Vagina (tissue), 2 donors: Measurements from ENCODE around the gene STK39. TPM values are rescaled to one million over a fixed set of nuclear protein-coding genes. Genes with fewer than 3 reads are reported as not detected.

ENCODE experiments used
- DNase-seq, 2 donors: peaks; one replicate each; pipeline ENCODE4 v3.0.0-alpha.2; 2017; ENCODE audit errors: extremely low spot score in 2 of 2
- H3K27ac ChIP-seq: fragments of 200-600 bp; sonication (generic); one replicate; pipeline ENCODE4 v1.5.1; 2019
- H3K27me3 ChIP-seq: fragments of 200-600 bp; sonication (generic); one replicate; pipeline ENCODE4 v1.5.1; 2019
- H3K36me3 ChIP-seq, 2 donors: fragments of 200-600 bp; sonication (generic); one replicate each; pipeline ENCODE4 v1.5.1; 2017 to 2019
- H3K4me1 ChIP-seq: fragments of 200-600 bp; sonication (generic); one replicate; pipeline ENCODE4 v1.5.1; 2019
- H3K4me3 ChIP-seq, 2 donors: fragments of 200-600 bp; sonication (generic); 1 replicate in 1 of 2; 2 replicates in 1 of 2; pipeline ENCODE4 v1.5.1; 2016 to 2019
- H3K9me3 ChIP-seq: fragments of 200-600 bp; sonication (generic); one replicate; pipeline ENCODE4 v1.5.1; 2019
- POLR2A ChIP-seq, 2 donors: fragments of 450-650 bp; IDR thresholded peaks; one replicate each; pipeline ENCODE4 v1.6.1; 2017; ENCODE audit warnings: antibody characterized with exemption in 2 of 2, mild to moderate bottlenecking in 2 of 2, moderate library complexity in 2 of 2
- POLR2AphosphoS5 ChIP-seq, 2 donors: sonication (generic); formaldehyde crosslinking; IDR thresholded peaks; one replicate each; pipeline ENCODE4 v1.9.0; 2017; ENCODE audit warnings: antibody characterized with exemption in 2 of 2, mild to moderate bottlenecking in 2 of 2, low read depth in 1 of 2; ENCODE audit not compliant: insufficient read depth in 1 of 2
- intact Hi-C: fragments of 100-400 bp; cut with DNase I; formaldehyde crosslinking; loops from one replicate; pipeline ENCODE4 v1.15.1; 2023
- total RNA-seq: library from RNA; depleted of rRNA; stranded (reverse); fragments of >200 nt; gene quantifications from one replicate; pipeline ENCODE4 v1.2.3, GENCODE V29; 2016
- TF ChIP-seq, protein P1 (sequence below), 3 experiments: fragments of 450-650 bp in 2 of 3; fragments of 200-600 bp in 1 of 3; sonication (generic) in 1 of 3; IDR thresholded peaks; one replicate each; pipeline ENCODE4 v1.5.1; 2017 to 2019; ENCODE audit warnings: antibody characterized with exemption in 3 of 3, mild to moderate bottlenecking in 2 of 3, moderate library complexity in 2 of 3

The STK39 gene
- total RNA-seq, 1 donor from 2014 or later: 15.5 TPM

DNA sequence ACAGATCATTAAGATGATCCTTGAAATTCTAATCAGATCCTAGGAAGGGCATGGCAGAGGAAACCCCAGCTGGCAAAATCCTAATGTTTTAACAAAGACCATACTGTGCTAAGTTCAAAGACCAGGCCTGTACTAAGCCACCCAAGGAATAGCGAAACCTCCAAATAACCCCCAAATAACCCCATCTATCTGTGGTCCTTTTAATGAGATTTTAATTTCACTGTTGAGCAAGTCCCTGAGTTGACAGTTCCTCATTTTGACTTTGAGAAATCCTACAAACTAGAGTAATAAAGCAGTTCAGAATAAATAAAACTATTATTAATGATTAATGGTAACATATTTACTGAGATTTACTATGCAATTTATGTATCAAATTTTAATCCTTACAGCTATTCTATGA is 259.8 kb downstream of the STK39 start:
- no peak for DNase-seq
- intact Hi-C loops: no loop called here
- H3K4me1 ChIP-seq: no peaks in the 10 kb centered on the region
- H3K4me3 ChIP-seq: no peak overlapping the region
- H3K27me3 ChIP-seq: no peaks in the 10 kb centered on the region
- H3K9me3 ChIP-seq: no peaks in the 10 kb centered on the region
- H3K36me3 ChIP-seq: no peaks in the 10 kb centered on the region
- TF ChIP-seq, protein P1, sequence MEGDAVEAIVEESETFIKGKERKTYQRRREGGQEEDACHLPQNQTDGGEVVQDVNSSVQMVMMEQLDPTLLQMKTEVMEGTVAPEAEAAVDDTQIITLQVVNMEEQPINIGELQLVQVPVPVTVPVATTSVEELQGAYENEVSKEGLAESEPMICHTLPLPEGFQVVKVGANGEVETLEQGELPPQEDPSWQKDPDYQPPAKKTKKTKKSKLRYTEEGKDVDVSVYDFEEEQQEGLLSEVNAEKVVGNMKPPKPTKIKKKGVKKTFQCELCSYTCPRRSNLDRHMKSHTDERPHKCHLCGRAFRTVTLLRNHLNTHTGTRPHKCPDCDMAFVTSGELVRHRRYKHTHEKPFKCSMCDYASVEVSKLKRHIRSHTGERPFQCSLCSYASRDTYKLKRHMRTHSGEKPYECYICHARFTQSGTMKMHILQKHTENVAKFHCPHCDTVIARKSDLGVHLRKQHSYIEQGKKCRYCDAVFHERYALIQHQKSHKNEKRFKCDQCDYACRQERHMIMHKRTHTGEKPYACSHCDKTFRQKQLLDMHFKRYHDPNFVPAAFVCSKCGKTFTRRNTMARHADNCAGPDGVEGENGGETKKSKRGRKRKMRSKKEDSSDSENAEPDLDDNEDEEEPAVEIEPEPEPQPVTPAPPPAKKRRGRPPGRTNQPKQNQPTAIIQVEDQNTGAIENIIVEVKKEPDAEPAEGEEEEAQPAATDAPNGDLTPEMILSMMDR (IDR thresholded peaks at IDR 0.05): no peak
- no peak for TF ChIP-seq POLR2A (IDR thresholded peaks at IDR 0.05)
- no peak for TF ChIP-seq POLR2AphosphoS5 (IDR thresholded peaks at IDR 0.05; ENCODE audit: insufficient read depth in 1 of 2, low read depth in 1 of 2)
- H3K27ac ChIP-seq: no peak overlapping the region

GRCh38 chr2:167987026-167987425 is 260.4 kb downstream of the STK39 start:
- DNase-seq: no peak
- Histone ChIP-seq H3K27me3 (no peaks in the 10 kb centered on the region), H3K4me1 (no peaks in the 10 kb centered on the region), H3K27ac (no peak overlapping the region), H3K36me3 (no peaks in the 10 kb centered on the region), H3K4me3 (no peak overlapping the region), H3K9me3 (no peaks in the 10 kb centered on the region)
- TF ChIP-seq, protein P1 (IDR thresholded peaks at IDR 0.05): no peak
- TF ChIP-seq POLR2AphosphoS5 (IDR thresholded peaks at IDR 0.05; ENCODE audit: insufficient read depth in 1 of 2, low read depth in 1 of 2) (no peak), POLR2A (IDR thresholded peaks at IDR 0.05) (no peak)
- intact Hi-C loops: no loop called here

GRCh38 chr2:167986223-167986622 is 261.2 kb downstream of the STK39 start:
- Histone ChIP-seq H3K9me3 (no peaks in the 10 kb centered on the region), H3K4me3 (no peak overlapping the region), H3K27me3 (no peaks in the 10 kb centered on the region), H3K36me3 (no peaks in the 10 kb centered on the region), H3K4me1 (no peaks in the 10 kb centered on the region), H3K27ac (no peak overlapping the region)
- DNase-seq: no peak
- TF ChIP-seq, protein P1 (IDR thresholded peaks at IDR 0.05): no peak
- no peak for TF ChIP-seq POLR2AphosphoS5 (IDR thresholded peaks at IDR 0.05; ENCODE audit: insufficient read depth in 1 of 2, low read depth in 1 of 2)
- intact Hi-C loops: no loop called here

- no peak for DNase-seq
- H3K4me3 ChIP-seq: no peak overlapping the region
- intact Hi-C loops: no loop called here
- no peak overlapping the region for H3K27ac ChIP-seq
- TF ChIP-seq, protein P1 (IDR thresholded peaks at IDR 0.05): no peak
- TF ChIP-seq POLR2A (IDR thresholded peaks at IDR 0.05) (no peak), POLR2AphosphoS5 (IDR thresholded peaks at IDR 0.05; ENCODE audit: insufficient read depth in 1 of 2, low read depth in 1 of 2) (no peak)
- H3K36me3 ChIP-seq: no peaks in the 10 kb centered on the region
- H3K4me1 ChIP-seq: no peaks in the 10 kb centered on the region
- H3K27me3 ChIP-seq: no peaks in the 10 kb centered on the region
- no peaks in the 10 kb centered on the region for H3K9me3 ChIP-seq
Measured at GRCh38 chr2:167981945-167982344, 265.4 kb downstream of the STK39 start.

DNA sequence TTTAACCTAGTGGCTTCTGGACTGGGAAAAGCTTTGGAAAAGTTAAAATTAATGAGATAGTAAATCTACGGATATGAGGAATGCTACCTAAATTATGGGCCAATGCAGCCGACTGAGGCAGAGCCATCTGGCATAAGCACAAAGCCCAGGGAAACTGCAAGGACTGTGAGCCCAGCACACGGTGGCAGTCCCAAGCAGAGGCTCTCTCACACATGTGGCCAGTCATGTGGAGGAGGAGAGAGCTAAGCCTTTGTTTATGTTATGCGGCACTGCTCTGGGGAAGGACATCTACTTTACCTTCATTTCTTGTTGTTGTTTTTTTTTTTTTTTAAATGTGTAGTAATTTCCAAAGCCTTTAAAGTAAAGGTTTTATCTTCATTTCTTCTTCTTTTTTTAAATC is 267.0 kb downstream of the STK39 start:
- Histone ChIP-seq H3K27me3 (no peaks in the 10 kb centered on the region), H3K4me1 (no peaks in the 10 kb centered on the region), H3K9me3 (no peaks in the 10 kb centered on the region), H3K27ac (no peak overlapping the region), H3K4me3 (no peak overlapping the region), H3K36me3 (no peaks in the 10 kb centered on the region)
- intact Hi-C loops: no loop called here
- TF ChIP-seq, protein P1 (IDR thresholded peaks at IDR 0.05): no peak
- TF ChIP-seq POLR2A (IDR thresholded peaks at IDR 0.05): no peak
- no peak for TF ChIP-seq POLR2AphosphoS5 (IDR thresholded peaks at IDR 0.05; ENCODE audit: insufficient read depth in 1 of 2, low read depth in 1 of 2)
- no peak for DNase-seq
